Esophagus muscularis mucosa (tissue), 4 donors: ENCODE data around the gene PLG. TPM values are rescaled to one million over a fixed set of nuclear protein-coding genes. Genes with fewer than 3 reads are reported as not detected.

Experiments used
- DNase-seq: peaks from one replicate; pipeline ENCODE4 v3.0.0-alpha.2; 2017; ENCODE audit errors: extremely low spot score
- H3K27ac ChIP-seq, 4 donors: fragments of 200-600 bp; sonication (generic); replicated peaks in 1 of 4; 1 replicate in 3 of 4; 2 replicates in 1 of 4; pipeline ENCODE4 v1.5.1; 2016 to 2019; ENCODE audit warnings: mild to moderate bottlenecking in 1 of 4
- H3K27me3 ChIP-seq, 4 donors: fragments of 200-600 bp; sonication (generic); one replicate each; pipeline versions ENCODE4 v1.5.1 to v1.6.0; 2016 to 2019
- H3K36me3 ChIP-seq, 4 donors: fragments of 200-600 bp; sonication (generic); one replicate each; pipeline ENCODE4 v1.5.1; 2016 to 2019
- H3K4me1 ChIP-seq, 4 donors: fragments of 200-600 bp; sonication (generic); one replicate each; pipeline ENCODE4 v1.5.1; 2016 to 2019
- H3K4me3 ChIP-seq, 4 donors: fragments of 200-600 bp; sonication (generic); 1 replicate in 2 of 4; 2 replicates in 2 of 4; pipeline ENCODE4 v1.5.1; 2016 to 2019; ENCODE audit warnings: mild to moderate bottlenecking in 4 of 4, moderate library complexity in 1 of 4
- H3K9me3 ChIP-seq, 4 donors: fragments of 200-600 bp; sonication (generic); 1 replicate in 3 of 4; 2 replicates in 1 of 4; pipeline ENCODE4 v1.5.1; 2016 to 2019
- EP300 ChIP-seq: sonication (generic); formaldehyde crosslinking; IDR thresholded peaks from one replicate; pipeline ENCODE4 v1.6.1; 2017; ENCODE audit warnings: antibody characterized with exemption
- POLR2A ChIP-seq: fragments of 450-650 bp; IDR thresholded peaks from one replicate; pipeline ENCODE4 v1.6.1; 2017; ENCODE audit warnings: antibody characterized with exemption, moderate library complexity, mild to moderate bottlenecking, low read depth
- POLR2AphosphoS5 ChIP-seq, 2 donors: sonication (generic); formaldehyde crosslinking; IDR thresholded peaks; one replicate each; pipeline ENCODE4 v1.6.1; 2017; ENCODE audit warnings: antibody characterized with exemption in 2 of 2
- WGBS: methylation state at CpG from one replicate; pipeline ENCODE4 v1.1.5; 2018; 5-methylcytosine and 5-hydroxymethylcytosine counted together
- intact Hi-C: fragments of 100-400 bp; cut with DNase I; formaldehyde crosslinking; loops from one replicate; pipeline ENCODE4 v1.15.1; 2023
- total RNA-seq, 4 donors: library from RNA; depleted of rRNA; stranded (reverse); fragments of >200 nt; gene quantifications; one replicate each; pipeline versions ENCODE4 v1.1.0 to v1.2.1, GENCODE V29; 2016
- TF ChIP-seq, protein P1 (sequence below), 3 experiments: fragments of 200-600 bp in 2 of 3; fragments of 450-650 bp in 1 of 3; sonication (generic) in 2 of 3; IDR thresholded peaks; one replicate each; pipeline ENCODE4 v1.5.1; 2017 to 2019; ENCODE audit warnings: antibody characterized with exemption in 3 of 3, mild to moderate bottlenecking in 2 of 3, moderate library complexity in 1 of 3

PLG gene
- total RNA-seq, 4 donors from 2014 or later = not detected

DNA sequence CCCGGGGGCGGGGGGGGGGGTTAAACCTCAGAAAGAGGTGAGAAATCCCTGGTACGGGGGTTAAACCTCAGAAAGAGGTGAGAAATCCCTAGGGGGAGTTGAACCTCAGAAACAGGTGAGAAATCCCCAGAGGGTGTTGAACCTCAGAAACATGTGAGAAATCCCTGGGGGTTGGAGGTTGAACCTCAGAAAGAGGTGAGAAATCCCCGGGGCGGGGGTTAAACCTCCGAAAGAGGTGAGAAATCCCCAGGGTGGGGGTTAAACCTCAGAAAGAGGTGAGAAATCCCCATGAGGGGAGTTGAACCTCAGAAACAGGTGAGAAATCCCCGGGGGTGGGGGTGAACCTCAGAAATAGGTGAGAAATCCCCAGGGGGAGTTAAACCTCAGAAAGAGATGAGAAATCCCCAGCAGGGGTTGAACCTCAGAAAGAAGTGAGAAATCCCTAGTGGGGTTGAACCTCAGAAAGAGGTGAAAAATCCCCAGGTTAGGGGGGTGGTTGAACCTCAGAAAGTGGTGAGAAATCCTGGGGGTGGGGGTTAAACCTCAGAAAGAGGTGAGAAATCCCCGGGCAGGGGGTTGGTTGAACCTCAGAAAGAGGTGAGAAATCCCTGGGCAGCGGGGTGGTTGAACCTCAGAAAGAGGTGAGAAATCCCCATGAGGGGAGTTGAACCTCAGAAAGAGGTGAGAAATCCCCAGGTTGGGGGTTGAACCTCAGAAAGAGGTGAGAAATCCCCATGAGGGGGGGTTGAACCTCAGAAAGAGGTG lies 87.4 kb downstream of the PLG start:
- H3K9me3 ChIP-seq = no peaks in the 10 kb centered on the region
- H3K27me3 ChIP-seq = no peaks in the 10 kb centered on the region
- peaks cover 0 to 13% (median 9%) of the 10 kb centered on the region in 4 donors for H3K4me1 ChIP-seq
- intact Hi-C loops = no loop called here
- DNase-seq = peak; percentile 7
- no peaks in the 10 kb centered on the region for H3K36me3 ChIP-seq
- no peak for TF ChIP-seq POLR2A
- no peak for TF ChIP-seq EP300
- no peak for TF ChIP-seq POLR2AphosphoS5 (IDR thresholded peaks at IDR 0.05)
- WGBS = 51% methylated on average over 7 of the region's 9 CpGs
- H3K4me3 ChIP-seq = no peak overlapping the region
- H3K27ac ChIP-seq = no peak overlapping the region

DNA sequence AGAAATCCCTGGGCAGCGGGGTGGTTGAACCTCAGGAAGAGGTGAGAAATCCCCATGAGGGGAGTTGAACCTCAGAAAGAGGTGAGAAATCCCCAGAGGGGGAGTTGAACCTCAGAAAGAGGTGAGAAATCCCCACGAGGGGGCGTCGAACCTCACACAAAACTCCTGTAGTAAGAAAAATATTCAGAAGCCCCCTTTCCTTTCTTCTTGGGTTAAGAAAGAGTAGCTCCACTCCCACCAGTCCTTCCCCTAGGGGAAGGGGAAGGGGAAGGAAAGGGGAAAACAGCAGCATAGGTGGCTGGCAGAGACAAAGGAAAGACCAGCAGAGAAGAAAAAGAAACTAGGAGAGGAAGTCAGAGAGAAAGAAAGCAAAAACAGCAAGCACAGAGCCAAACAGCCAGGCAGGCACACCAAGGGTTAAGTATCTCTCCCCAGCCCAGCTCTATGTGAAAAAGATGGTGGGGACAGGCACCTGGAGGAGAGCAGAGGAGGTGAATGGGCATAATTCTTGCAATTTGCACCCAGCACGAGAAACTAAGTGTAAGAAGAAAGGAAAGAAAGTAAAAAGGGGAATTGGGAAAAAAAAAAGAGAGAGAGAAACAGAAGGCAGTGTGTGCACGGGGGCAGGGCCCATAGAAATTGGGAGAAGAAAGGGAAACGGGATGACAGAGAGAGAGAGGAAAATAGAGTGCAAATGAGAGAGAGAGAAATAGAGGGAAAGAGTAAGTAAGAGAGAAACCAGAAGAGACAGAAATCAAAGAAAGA lies 88.2 kb downstream of the PLG start:
- H3K4me1 ChIP-seq = peaks cover 0 to 13% (median 9%) of the 10 kb centered on the region in 4 donors
- TF ChIP-seq POLR2A (no peak), EP300 (no peak), POLR2AphosphoS5 (IDR thresholded peaks at IDR 0.05) (no peak)
- TF ChIP-seq, protein P1, sequence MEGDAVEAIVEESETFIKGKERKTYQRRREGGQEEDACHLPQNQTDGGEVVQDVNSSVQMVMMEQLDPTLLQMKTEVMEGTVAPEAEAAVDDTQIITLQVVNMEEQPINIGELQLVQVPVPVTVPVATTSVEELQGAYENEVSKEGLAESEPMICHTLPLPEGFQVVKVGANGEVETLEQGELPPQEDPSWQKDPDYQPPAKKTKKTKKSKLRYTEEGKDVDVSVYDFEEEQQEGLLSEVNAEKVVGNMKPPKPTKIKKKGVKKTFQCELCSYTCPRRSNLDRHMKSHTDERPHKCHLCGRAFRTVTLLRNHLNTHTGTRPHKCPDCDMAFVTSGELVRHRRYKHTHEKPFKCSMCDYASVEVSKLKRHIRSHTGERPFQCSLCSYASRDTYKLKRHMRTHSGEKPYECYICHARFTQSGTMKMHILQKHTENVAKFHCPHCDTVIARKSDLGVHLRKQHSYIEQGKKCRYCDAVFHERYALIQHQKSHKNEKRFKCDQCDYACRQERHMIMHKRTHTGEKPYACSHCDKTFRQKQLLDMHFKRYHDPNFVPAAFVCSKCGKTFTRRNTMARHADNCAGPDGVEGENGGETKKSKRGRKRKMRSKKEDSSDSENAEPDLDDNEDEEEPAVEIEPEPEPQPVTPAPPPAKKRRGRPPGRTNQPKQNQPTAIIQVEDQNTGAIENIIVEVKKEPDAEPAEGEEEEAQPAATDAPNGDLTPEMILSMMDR (IDR thresholded peaks at IDR 0.05) = no peak
- 72% methylated on average over 7 of the region's 7 CpGs for WGBS
- no peaks in the 10 kb centered on the region for H3K9me3 ChIP-seq
- no peak overlapping the region for H3K4me3 ChIP-seq
- no peaks in the 10 kb centered on the region for H3K27me3 ChIP-seq
- H3K27ac ChIP-seq = no peak overlapping the region
- DNase-seq = peak; percentile 47
- intact Hi-C loops = no loop called here
- H3K36me3 ChIP-seq = no peaks in the 10 kb centered on the region

DNA sequence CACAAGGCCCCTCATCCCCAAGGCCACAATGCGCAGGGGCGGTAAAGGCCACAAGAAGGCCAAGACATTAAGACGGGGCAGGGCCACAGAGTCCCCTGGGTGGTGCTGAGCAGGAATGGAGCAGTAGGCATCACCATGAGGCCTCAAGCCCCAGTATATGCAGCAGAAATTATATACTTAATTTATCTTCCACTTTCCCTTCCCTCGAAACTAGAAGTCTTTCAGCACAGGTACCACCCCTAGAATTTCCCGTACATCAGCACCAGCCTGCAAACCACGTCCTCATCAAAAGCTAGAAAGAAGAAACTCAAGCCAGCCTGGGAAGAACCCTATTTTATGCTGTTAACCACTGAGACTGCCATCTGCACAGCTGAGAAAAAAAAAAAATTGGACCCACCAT lies 89.4 kb downstream of the PLG start:
- peak; percentile 79 for DNase-seq
- Histone ChIP-seq H3K9me3 (no peaks in the 10 kb centered on the region), H3K4me3 (no peak overlapping the region), H3K27ac (no peak overlapping the region), H3K27me3 (no peaks in the 10 kb centered on the region), H3K4me1 (peaks cover 0 to 13% (median 9%) of the 10 kb centered on the region in 4 donors), H3K36me3 (no peaks in the 10 kb centered on the region)
- TF ChIP-seq POLR2AphosphoS5 (IDR thresholded peaks at IDR 0.05) = no peak
- no peak for TF ChIP-seq POLR2A
- TF ChIP-seq, protein P1 (IDR thresholded peaks at IDR 0.05) = no peak
- TF ChIP-seq EP300 = no peak
- intact Hi-C loops = no loop called here
- WGBS = 79% methylated on average over 6 of the region's 6 CpGs

DNA sequence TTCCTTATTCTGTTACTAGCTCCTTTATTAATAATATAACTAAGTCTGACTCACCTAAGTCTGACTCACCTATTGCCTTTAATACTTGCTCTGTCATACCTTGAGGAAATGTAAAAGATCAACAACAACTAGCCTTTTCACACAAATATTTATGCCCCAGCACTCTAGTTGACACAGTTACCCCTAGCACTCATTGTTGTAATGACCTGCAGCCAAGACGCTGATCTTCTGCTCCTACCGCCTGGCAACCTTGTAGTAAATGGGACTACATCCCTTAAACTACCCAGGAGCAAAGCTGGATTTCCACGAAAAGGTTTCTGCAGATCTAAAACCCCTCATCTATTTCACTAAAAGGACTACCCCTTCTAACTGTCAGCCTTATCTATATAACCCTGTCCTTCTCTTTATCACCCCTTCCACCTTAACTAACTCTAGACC lies 90.0 kb downstream of the PLG start:
- no peaks in the 10 kb centered on the region for H3K36me3 ChIP-seq

DNA sequence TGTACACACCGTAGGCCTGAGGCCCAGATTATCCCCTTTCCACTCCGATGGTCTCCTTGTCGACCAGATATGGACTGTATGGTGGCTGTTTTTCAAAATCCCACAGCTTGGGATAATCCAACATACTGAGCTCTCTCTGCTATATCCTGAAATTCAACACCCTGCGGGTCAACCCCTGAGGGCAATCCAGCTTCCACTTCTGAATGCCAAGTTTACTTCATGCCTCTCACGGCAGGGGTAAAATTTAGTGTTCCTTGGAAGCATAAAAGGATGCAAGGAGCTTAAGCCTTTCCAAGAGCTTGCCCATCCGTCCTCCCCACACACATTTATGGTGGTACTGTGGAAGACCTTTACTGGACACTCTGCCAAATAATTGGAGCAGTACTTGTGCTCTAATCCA lies 90.7 kb downstream of the PLG start:
- Histone ChIP-seq H3K27ac (no peak overlapping the region), H3K27me3 (no peaks in the 10 kb centered on the region), H3K4me3 (no peak overlapping the region), H3K4me1 (peaks cover 0 to 13% (median 9%) of the 10 kb centered on the region in 4 donors), H3K36me3 (no peaks in the 10 kb centered on the region), H3K9me3 (no peaks in the 10 kb centered on the region)
- TF ChIP-seq EP300 (no peak), POLR2AphosphoS5 (IDR thresholded peaks at IDR 0.05) (no peak), POLR2A (no peak)
- TF ChIP-seq, protein P1 (IDR thresholded peaks at IDR 0.05) = no peak
- DNase-seq = no peak
- 50% methylated on average over 6 of the region's 6 CpGs for WGBS
- intact Hi-C loops = no loop called here

More for the DNA sequence above, 90.0 kb downstream of the PLG start:
- TF ChIP-seq POLR2A = no peak
- TF ChIP-seq POLR2AphosphoS5 (IDR thresholded peaks at IDR 0.05) = no peak
- TF ChIP-seq, protein P1 (IDR thresholded peaks at IDR 0.05) = no peak
- no peak for TF ChIP-seq EP300
- H3K4me3 ChIP-seq = no peak overlapping the region
- H3K9me3 ChIP-seq = no peaks in the 10 kb centered on the region
- intact Hi-C loops = no loop called here
- H3K4me1 ChIP-seq = peaks cover 0 to 13% (median 9%) of the 10 kb centered on the region in 4 donors
- no peak overlapping the region for H3K27ac ChIP-seq
- WGBS = 94% methylated on average over 3 of the region's 3 CpGs
- no peaks in the 10 kb centered on the region for H3K27me3 ChIP-seq
- DNase-seq = no peak
